Testis (tissue), 2 donors: ENCODE measurements around the gene PSMF1.

Experiments used
- CTCF ChIP-seq, 3 experiments: fragments of 450-650 bp in 2 of 3; fragments of 200-600 bp in 1 of 3; sonication (generic) in 1 of 3; IDR thresholded peaks; one replicate each; pipeline ENCODE4 v1.5.1; 2016 to 2019; ENCODE audit warnings: antibody characterized with exemption in 3 of 3, mild to moderate bottlenecking in 2 of 3, moderate library complexity in 1 of 3
- POLR2A ChIP-seq: fragments of 450-650 bp; IDR thresholded peaks from one replicate; pipeline ENCODE4 v1.6.1; 2017; ENCODE audit warnings: antibody characterized with exemption, mild to moderate bottlenecking, moderate library complexity

- no peak for TF ChIP-seq CTCF (IDR thresholded peaks at IDR 0.05)
- no peak for TF ChIP-seq POLR2A
Observed at GRCh38 chr20:1086277-1087213, 31.9 kb upstream of the PSMF1 start.
